Loucy (cell line): ENCODE results near the gene PSMB5.

ENCODE experiments used
- H2AFZ ChIP-seq: fragments of 200-600 bp; sonication (generic); 2 replicates; pipeline ENCODE4 v1.6.0; 2016; ENCODE audit warnings: antibody characterized with exemption, mild to moderate bottlenecking, low read length, moderate library complexity
- H3F3A ChIP-seq: fragments of 200-600 bp; 2 replicates; pipeline ENCODE4 v1.6.0; 2016; ENCODE audit warnings: antibody characterized with exemption, low read depth, mild to moderate bottlenecking
- H3K27me3 ChIP-seq: fragments of 200-600 bp; sonication (generic); 2 replicates; pipeline ENCODE4 v1.6.1; 2014; ENCODE audit warnings: low read length, mild to moderate bottlenecking; ENCODE audit not compliant: insufficient read depth, poor library complexity, severe bottlenecking
- H3K36me3 ChIP-seq: fragments of 200-600 bp; sonication (generic); 2 replicates; pipeline ENCODE4 v1.6.1; 2016; ENCODE audit warnings: low read length; ENCODE audit not compliant: insufficient read depth
- H3K4me1 ChIP-seq: fragments of 200-600 bp; sonication (generic); 2 replicates; pipeline ENCODE4 v1.5.1; 2014; ENCODE audit warnings: low read length, mild to moderate bottlenecking; ENCODE audit not compliant: insufficient read depth, poor library complexity, severe bottlenecking
- H3K4me2 ChIP-seq: fragments of 200-600 bp; sonication (generic); 2 replicates; pipeline ENCODE4 v1.6.0; 2014; ENCODE audit warnings: antibody characterized with exemption, low read length, low read depth, mild to moderate bottlenecking; ENCODE audit not compliant: poor library complexity, severe bottlenecking
- H3K4me3 ChIP-seq: fragments of 200-600 bp; sonication (generic); 2 replicates; pipeline ENCODE4 v1.5.1; 2014; ENCODE audit warnings: low read length, mild to moderate bottlenecking, mixed read lengths; ENCODE audit not compliant: poor library complexity, severe bottlenecking
- H3K79me2 ChIP-seq: fragments of 200-600 bp; sonication (generic); 2 replicates; pipeline ENCODE4 v1.6.1; 2014; ENCODE audit warnings: low read length; ENCODE audit not compliant: insufficient read depth
- H3K9ac ChIP-seq: fragments of 200-600 bp; sonication (generic); 2 replicates; pipeline ENCODE4 v1.6.0; 2014; ENCODE audit warnings: mild to moderate bottlenecking, low read depth, low read length, moderate library complexity; ENCODE audit not compliant: poor library complexity, severe bottlenecking
- H3K9me2 ChIP-seq: fragments of 200-600 bp; sonication (generic); replicated peaks from 2 replicates; pipeline ENCODE4 v1.6.1; 2016; ENCODE audit warnings: low read depth, low read length, mixed read lengths
- H3K9me3 ChIP-seq: fragments of 200-600 bp; sonication (generic); 2 replicates; pipeline ENCODE4 v1.6.1; 2014; ENCODE audit warnings: mild to moderate bottlenecking, antibody characterized with exemption, low read length, low read depth; ENCODE audit not compliant: insufficient read depth
- H4K20me1 ChIP-seq: fragments of 200-600 bp; sonication (generic); 2 replicates; pipeline ENCODE4 v1.6.0; 2014; ENCODE audit warnings: antibody characterized with exemption, low read length, mild to moderate bottlenecking; ENCODE audit not compliant: insufficient read depth, poor library complexity, severe bottlenecking
- EZH2phosphoT487 ChIP-seq: fragments of 200-600 bp; IDR thresholded peaks from 2 replicates; pipeline ENCODE4 v1.6.1; 2018; ENCODE audit warnings: antibody characterized with exemption, mild to moderate bottlenecking, moderate library complexity, borderline replicate concordance
- TF ChIP-seq, protein P1 (sequence below): fragments of 200-600 bp; sonication (generic); conservative IDR thresholded peaks from 2 replicates; pipeline ENCODE4 v1.5.1; 2014; ENCODE audit warnings: mild to moderate bottlenecking, antibody characterized with exemption, low read length

Gene PSMB5

DNA sequence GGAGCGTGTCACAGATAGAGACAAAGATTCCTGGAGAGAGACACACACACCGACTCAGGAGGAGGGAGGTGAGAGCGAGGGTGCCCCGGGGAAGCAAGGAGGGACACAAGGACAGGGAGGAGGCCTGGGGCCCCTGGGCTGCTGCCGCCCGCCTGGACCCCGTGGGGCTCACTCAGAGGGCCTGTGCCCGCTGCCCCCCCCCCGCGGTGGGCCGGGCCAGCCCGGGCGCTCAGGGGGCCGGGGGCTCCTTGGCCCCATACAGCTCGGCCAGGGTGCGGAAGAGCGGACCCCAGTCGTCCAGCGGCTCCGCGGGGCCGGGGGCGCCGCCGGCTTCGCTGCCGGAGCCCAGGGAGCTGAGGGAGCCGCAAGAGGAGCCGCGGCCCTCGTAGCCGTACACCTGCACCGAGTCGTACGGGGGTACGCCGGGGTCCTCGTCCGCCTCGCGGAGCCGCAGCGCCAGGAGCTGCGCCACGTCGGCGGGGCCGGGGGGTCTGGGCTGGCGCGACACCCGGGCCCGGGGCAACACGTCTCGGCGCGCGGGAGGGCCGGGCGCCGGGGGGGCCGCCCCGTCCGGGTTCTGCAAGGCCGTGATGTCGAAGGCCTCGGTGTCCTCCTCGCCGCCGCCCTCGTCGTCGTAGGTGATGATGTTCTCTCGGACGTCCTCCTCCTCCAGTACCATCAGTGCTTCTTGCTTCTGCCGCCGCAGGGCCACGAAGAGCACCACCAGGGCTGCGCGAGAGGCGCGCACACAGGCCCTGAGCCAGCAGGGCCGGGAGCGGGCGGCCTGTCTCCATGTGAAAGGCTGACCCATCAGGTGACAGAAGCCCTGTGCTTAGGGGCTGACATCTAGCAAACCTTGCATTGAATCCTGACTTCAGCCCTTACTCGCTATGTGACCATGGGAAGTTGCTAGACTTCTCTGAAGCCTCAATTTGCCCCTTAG, 13.3 kb upstream of the PSMB5 start:
- Histone ChIP-seq H3F3A (no peaks in the 10 kb centered on the region), H3K4me3 (no peak overlapping the region), H3K9ac (no peak overlapping the region), H3K36me3 (no peaks in the 10 kb centered on the region), H3K9me3 (no peaks in the 10 kb centered on the region), H2AFZ (no peak overlapping the region), H4K20me1 (no peaks in the 10 kb centered on the region), H3K4me1 (no peaks in the 10 kb centered on the region), H3K79me2 (no peaks in the 10 kb centered on the region), H3K27me3 (no peaks in the 10 kb centered on the region), H3K9me2 (no peaks in the 10 kb centered on the region), H3K4me2 (no peak overlapping the region)
- TF ChIP-seq, protein P1, sequence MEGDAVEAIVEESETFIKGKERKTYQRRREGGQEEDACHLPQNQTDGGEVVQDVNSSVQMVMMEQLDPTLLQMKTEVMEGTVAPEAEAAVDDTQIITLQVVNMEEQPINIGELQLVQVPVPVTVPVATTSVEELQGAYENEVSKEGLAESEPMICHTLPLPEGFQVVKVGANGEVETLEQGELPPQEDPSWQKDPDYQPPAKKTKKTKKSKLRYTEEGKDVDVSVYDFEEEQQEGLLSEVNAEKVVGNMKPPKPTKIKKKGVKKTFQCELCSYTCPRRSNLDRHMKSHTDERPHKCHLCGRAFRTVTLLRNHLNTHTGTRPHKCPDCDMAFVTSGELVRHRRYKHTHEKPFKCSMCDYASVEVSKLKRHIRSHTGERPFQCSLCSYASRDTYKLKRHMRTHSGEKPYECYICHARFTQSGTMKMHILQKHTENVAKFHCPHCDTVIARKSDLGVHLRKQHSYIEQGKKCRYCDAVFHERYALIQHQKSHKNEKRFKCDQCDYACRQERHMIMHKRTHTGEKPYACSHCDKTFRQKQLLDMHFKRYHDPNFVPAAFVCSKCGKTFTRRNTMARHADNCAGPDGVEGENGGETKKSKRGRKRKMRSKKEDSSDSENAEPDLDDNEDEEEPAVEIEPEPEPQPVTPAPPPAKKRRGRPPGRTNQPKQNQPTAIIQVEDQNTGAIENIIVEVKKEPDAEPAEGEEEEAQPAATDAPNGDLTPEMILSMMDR, result no peak
- TF ChIP-seq EZH2phosphoT487, result no peak

DNA sequence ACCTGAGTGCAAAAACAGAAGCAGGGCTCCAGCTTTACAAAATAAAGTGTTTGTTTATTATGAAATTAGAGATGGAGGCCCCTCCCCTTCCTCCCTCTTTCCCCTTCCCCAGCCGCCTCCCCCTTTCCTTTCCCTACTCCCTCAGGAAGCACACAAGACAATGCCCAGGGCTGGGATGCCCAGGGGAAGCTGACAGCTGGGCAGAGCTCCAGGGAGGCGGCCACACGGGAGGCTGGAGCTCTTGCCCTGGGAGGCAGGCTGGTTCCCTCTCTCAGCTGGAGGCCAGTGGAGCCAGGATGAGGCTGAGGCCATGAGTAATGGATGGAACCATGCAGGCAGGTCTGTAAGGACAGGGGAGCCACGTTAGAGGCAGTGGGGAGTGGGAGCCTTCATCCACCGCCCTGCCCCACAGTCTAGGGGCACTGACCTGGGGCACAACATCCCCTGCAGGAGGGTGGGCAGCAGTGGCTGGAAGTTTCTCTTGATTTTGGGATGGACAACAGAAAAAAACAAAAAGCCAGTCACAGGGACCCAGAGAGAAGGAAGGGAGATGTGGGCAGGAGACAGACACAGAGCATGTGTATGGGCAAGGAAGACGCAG, 12.4 kb upstream of the PSMB5 start:
- no peaks in the 10 kb centered on the region for H3K36me3 ChIP-seq
- H3K4me3 ChIP-seq, result no peak overlapping the region
- H3K4me2 ChIP-seq, result no peak overlapping the region
- no peaks in the 10 kb centered on the region for H3K79me2 ChIP-seq
- TF ChIP-seq, protein P1, result no peak
- TF ChIP-seq EZH2phosphoT487, result no peak
- H3K4me1 ChIP-seq, result no peaks in the 10 kb centered on the region
- H3K9ac ChIP-seq, result no peak overlapping the region
- H3F3A ChIP-seq, result no peaks in the 10 kb centered on the region
- no peaks in the 10 kb centered on the region for H3K9me3 ChIP-seq
- no peaks in the 10 kb centered on the region for H3K27me3 ChIP-seq
- H2AFZ ChIP-seq, result no peak overlapping the region
- H3K9me2 ChIP-seq, result no peaks in the 10 kb centered on the region
- H4K20me1 ChIP-seq, result no peaks in the 10 kb centered on the region

DNA sequence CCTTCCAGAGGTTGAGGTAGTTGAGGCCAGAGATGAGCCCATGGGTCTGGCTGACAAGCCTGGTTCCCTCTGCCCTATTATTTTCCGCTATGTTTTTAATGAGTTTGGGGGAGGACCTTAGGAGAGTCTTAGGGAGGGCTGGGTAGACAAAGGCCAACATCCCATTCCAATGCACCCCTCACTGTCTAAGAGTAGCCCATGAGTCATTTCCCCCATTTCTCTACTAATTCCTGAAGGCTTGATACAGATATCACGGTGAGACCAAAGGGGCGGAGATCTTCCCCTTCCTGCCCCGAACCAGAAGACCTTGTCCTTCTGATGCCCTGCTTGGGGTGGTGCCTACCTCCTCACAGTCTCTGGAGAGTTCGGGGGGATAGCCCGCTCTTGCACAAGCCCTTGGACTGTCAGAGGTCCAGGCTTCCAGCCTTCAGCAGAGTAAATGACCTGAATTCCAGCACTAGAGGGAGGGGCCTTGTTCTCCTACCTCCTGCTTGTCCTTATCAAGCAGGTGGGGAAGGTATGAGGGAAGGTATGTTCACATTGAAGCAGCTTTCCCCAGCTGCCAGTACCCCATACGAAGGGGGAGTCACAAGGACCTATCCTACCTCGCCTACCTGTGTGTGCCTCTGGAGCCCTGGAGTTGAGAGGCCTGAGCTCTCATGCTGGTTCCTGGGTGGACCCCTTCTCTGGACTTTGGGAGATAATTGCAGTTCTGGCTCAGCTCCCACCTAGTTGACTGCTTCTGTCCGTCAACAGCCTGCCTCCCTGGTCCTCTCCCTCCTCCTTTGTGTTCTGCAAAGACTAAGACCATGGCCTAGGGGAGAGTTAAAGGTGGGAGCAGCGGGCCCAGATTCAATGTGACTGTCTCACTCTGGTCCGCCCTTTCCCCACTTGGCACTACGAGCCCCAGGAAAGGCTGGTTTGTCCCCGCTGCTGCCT, 11.0 kb upstream of the PSMB5 start:
- Histone ChIP-seq H3K9me2 (no peaks in the 10 kb centered on the region), H3K27me3 (no peaks in the 10 kb centered on the region), H3K36me3 (no peaks in the 10 kb centered on the region), H3F3A (no peaks in the 10 kb centered on the region), H3K4me2 (no peak overlapping the region), H3K9me3 (no peaks in the 10 kb centered on the region), H3K4me3 (no peak overlapping the region), H3K9ac (no peak overlapping the region), H3K79me2 (no peaks in the 10 kb centered on the region), H4K20me1 (no peaks in the 10 kb centered on the region), H2AFZ (no peak overlapping the region), H3K4me1 (no peaks in the 10 kb centered on the region)
- TF ChIP-seq, protein P1, result no peak
- TF ChIP-seq EZH2phosphoT487, result no peak
